NCI-H1930 (cell line): ENCODE measurements around the gene EHBP1.

Source experiments
- DNase-seq, 2 experiments: peaks; one replicate each; lab custom pipeline; 2025; lab: John Stamatoyannopoulos, UW

EHBP1 gene

DNA sequence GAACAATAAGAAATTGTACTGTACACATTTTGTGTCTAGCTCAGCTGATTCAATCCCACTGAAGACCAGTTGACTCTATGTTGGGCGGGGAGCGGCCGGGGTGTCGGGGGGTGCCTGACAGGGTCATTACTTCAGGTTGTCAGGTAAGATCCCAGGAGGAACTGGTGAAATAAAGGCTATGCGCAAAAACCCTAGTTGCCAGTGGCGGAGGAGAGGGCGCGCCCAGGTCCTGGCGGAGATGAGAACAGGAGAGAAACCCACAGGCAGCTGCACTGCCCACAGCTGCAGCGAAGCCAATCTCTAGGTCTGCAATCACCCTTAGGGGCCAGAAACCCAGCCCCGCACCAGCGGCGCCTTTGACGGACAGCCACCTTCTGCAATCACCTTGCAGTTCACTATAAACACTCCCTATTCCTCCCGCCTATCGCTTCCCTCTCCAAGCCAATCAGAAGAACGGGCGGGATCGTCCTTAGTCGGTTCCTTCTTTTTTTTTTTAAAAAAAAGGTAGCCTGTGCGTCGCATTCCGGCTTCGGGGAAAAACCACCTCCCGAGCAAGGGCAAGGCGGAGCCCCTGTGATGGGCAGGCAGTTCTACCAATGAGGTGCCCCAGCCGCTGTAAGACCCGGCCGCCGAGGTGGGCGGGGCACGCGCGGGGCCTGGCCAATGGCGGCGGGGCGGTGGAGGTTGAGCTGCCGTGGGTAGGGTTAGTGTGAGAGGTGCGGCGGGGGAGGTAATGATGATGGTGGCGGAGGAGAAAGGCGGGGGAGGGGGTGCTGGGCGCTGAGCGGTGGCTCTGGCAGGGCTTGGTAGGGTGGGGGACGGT is at the start of gene EHBP1:
Gene EHBP1, plus strand, starts transcription at position 707 of the 823 bp plus-strand sequence. CDS start 1,479 bp downstream, outside the sequence.
- DNase-seq: peak; percentile 96 to 97

DNA sequence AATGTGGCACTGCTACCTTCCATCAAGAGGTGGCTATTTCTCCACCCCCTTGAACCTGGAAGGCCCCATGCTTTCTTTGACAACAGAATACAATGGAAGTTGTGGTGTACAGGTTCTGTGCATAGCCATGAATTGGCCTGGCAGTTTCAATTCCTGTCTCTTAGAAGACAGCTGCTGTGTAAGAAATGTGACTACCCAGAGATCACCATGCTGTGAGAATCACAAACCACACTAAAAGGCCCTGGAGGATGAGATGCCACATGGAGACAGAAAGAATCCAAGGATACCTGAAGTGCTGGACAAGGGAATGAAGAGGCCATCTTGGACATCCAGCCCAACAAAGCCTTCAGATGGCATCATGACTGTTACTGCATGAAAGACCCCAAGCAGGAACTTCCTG is 47.7 kb upstream of the EHBP1 start:
- no peak for DNase-seq

DNA sequence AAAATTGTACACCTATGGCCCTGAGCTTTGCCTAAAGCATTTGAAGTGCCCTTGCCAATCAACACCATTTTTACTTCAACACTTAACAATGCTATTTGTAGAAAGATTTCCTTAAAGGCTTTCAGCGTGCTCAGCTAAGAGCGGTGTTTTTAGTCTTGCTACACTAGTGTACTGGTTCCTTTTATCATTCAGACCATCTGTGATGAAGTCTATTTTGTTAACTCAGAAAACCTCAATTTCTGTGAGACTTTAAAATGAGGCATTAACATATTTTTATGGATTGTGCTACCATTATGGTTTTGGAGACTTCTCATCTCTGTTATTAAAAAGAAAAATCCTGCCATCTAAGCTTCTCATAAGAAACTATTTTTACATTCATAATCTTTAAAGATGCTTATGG is 46.6 kb upstream of the EHBP1 start:
- no peak for DNase-seq

DNA sequence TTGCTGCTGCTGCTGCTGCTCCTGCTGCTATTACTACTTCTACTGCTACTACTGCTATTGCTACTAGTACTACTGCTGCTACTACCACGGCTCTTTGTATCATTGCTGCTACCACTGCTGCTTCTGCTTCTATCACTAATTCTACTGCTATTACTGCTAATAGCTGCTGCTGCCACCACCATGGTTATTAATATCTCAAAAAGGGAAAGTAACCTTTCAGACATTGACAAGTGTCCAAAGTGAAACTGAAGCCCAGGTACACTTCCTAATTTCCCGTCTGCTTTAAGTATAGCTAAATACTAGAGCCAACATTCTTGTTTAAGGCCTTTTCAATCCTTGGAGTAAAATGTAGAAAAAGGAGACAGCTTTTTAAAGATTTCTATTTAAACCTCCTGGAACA is 45.4 kb upstream of the EHBP1 start:
- DNase-seq: no peak

DNA sequence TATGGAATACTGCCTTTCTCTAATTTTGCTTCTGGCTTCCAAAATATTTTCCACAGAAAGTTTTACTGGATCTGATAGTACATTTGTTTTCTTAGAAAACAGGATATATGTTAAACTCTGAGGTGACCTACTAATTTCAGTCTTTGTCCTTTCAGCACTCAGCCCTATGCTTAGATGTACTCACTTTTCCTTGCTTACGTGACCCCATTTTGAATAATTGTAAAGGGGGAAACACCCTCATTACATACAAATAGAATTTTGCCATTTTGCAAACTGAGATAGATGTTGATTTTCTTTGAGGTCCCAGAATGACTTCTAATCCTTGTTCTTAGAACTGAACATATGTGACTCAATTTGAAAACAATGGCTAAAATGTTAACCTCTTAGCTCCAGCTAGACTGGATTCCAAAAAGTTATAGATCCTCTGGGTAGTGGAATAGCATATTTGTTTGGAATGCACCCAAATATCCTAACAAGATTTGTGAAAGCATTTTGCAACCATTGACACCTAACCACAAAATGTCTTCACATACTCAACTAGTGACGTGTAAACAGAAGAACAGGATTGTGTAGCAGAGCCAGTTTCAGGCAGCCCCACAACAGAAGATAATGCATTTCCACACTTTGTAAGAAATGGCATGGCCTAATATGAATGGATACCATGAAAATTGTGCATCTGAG is 44.8 kb upstream of the EHBP1 start:
- DNase-seq: no peak

DNA sequence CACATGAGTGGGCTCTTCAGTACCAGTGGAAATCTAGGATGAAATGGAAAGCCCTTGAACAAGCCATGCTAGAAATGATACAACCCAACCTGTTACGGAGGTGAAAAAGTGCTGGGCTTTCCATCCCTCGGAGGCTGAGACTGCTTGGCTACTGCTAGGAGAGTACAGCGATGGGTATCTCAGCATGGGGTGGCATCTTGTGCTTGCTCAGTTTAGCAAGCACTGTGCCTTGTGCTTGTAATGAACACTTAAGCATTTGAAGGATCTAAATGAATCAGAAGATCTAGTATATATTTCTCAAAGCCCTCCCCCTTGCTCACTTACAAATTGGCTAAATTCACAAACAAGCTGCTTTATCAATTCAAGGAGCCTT is 44.3 kb upstream of the EHBP1 start:
- DNase-seq: no peak

DNA sequence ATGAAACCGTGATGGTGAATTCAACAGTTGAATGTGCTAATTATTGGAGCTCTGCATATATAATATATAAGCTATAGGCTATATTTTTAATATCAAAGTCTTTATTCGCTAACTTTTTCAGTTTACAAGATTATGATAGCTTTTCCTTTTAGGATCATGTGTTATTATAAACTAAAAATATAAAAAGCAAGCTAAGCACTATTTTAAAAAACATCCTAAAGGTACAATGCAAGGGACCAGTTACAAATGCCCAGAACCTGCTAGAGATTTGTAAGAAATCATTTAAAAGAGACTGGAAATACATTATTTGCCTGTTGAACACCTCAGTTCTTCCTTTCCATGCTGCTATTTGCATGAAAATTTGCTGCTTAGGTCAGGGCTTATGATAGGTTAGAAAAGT is 43.4 kb upstream of the EHBP1 start:
- no peak for DNase-seq

DNA sequence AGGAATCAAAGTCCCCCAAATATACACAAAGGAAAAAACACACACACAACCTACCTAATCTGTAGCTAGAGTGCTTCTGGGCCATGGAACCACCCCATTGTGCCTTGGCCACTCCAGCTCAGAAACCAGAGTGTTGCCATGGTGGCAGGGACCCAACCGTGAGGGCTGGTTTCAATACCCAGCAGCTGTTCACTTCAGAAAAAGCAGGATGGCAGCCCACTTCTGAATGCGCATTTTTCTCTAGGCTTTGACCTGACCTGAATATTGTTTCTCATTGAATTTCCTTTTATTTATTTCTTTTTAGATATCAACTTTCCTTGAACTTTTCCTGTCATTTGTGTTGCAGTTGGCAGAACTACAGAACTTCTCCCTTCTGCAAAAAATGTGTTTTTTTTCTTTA is 43.0 kb upstream of the EHBP1 start:
- DNase-seq: no peak

DNA sequence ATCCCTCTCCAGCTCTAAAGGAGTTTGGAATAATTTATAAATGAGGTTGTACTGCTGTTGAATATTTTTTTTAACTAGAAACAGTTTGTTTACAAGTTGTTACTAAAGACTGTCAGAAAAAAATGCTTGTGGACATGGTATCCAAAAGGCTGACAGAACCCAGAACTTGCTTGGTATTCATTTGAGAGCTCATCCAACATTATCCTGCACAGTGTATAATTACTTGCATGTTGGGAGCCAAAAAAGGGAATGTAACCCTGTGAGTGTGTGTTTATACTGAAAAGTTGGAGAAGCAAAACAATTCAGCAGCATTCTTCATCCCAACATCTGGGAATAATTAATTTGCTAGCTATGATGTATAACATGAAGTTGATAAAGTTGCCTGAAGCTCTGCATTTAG is 42.1 kb upstream of the EHBP1 start:
- DNase-seq: no peak

DNA sequence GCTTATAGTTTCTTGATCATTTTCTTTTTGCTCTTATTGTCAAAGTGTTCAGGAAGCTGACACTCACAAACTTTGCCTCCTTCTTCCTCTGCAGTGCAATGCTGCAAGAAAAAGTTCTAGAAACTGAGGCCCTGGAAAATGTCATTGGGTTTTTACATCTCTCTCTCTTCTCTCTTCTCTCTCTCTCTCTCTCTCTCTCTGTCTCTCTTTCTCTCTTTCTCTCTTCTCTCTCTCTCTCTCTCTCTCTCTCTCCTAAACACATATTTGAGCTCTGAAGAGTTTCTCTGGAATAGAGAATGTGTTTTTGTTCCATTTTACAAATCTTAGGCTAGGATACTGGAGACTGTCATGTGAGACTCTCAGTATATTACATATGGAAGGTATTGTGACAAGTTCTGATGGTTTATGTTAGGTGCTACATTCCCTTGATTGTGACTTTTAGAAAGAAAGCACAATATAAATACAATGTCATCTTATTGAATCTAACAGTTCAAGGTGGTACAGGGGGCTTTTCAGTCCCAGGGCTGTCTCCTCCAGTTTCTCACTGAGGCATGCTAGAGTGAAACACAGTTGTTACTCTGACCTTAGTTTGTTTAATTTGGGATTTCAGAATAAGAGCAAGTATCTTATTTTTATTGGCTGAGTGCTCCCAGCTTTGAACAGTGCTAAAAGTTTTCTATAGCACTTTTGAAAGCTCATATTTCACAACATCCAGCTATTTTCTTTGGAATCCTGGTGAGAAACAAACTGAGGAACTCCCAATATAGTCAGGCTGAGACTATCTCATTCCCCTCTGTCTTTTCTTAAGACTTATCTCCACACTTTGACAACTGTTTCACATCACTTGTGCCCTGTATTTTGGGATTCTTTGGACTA is 41.4 kb upstream of the EHBP1 start:
- DNase-seq: no peak

DNA sequence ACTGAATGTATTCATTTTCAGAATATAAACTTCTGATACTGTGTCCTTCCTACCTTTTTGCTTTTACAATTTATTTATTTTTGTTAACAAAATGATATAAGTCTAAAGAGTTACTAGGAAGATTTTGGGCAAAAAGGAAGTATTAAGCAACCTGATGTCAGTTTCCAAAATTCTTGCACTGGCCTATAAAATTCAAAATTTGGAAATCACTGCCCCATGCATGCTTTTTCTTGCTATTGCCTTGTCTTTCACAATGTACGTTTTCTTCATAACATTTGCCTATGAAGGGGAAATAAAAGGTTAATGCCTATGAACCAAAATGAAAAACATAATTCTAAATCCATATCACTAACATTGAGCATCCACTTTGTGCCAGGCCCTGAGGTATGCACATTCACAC is 40.1 kb upstream of the EHBP1 start:
- DNase-seq: no peak

DNA sequence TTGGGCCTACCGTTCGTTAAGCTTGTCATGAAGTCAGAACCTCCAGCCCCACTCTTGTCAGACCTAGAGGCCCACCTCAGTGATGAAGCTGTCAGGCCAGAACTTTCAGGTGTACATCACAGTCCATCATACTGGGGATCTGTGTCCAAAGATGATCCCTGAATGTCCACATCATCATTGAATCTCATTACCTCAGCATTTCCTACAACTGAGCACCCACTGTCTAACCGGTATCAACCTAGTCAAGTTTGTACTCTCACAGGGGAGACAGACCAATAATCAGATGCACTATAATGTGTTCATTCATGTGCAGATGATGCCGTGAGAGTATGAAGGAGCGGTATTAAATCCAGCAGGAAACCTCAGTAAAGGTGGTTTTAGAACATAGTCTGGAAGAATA is 36.3 kb upstream of the EHBP1 start:
- DNase-seq: no peak

DNA sequence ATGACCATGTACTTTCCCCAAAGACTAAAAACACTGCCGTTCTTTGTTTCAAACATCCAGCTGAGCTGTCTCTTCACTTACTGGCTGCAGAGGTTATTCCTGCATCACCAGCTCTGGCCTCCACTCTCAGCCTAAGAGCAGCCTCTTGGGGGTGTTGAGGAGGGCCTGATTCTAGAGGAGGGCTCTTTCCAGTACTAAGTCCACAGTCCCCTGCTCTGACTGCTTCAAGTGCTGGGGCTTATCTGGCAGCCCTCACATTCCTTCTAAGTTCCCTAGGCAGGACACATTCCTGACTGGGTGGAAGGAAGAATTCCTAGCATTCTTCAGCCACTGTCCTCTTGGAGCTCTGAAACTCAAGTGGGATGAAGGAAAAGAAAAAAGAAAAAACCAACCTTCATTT is 32.9 kb upstream of the EHBP1 start:
- no peak for DNase-seq

DNA sequence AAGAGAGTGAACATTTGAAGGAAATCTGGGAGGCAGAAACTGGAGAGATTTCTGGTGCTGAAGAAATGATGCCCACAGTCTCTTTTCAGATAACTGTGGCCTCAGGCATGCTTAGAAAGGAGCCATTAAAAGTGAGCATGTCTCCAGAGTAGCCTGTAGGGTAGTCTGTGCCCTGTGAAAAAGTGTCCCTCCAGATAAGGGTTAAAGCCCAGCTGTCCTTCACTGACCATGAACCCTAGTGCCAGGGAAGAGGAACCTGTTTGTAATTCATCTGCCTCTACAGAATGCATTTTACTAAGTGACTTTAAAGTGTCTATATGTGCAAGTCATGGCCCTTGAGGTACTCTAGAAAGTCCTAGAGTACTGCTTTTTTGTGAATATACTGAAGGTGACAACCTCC is 30.5 kb upstream of the EHBP1 start:
- no peak for DNase-seq

DNA sequence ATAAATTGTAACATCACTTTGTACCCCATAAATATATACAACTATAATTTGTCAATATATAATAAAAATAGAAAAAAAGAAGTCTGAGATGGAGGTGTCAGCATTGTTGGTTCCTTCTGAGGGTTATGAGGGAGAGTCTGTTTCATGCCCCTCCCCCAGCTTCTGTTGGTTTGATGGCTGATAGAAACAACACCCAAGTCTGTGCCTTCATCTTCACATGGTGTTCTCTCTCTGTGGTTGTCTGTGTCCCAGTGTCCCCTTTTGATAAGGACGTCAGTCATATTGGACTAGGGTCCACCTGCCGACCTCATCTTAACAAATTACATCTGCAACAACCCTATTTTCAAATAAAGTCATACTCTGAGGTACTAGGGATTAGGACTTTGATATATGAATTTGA is 20.3 kb upstream of the EHBP1 start:
- no peak for DNase-seq

DNA sequence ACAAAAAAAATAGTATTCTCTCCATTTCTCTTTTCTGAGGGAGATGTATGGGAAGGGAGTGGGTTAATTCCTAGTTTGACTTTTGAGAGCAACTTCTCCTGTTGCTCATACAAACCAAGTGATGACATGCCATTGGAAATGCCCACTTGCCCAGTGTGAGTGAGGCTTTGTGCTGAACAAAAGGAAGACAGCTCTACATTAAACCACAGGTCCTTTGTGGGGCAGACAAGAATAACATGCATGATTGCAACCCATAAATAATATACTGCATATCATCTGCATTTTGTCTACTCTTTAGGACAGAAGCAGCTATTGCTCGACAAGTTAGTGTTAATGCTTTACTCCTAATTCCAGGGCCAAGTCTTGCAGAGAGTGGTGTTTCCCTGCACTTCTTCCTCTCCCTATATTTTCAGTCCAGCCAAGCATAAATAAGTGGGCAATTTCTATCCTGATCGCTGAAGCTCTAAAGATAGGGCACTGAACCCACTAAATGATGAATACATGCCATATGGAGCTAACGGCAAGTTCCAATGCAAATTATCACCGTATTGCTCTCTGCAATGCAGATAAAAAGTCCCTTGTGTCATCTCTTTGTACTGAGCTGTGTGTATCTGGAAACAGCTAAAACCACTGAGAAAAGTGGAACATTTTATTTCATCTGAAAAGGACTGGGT is 19.4 kb upstream of the EHBP1 start:
- no peak for DNase-seq

DNA sequence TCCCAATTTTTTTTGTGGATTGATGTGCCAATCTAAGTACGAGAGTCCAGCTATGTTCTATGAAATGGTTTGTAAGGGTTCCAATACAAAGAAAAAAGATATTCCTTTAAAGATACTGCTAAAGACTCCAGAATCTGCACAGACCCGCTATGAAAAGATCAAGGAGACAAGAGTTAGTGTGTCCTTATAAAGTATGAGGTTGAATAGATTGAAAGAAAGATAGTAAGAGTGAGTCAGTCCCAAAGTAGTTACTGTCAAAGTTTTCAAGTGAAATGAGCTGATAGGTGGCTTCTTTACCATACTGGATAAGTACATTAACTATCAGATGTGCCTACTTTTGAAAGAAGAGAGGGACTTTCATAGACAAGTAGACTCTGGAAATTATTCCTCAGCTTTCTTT is 17.9 kb upstream of the EHBP1 start:
- no peak for DNase-seq

DNA sequence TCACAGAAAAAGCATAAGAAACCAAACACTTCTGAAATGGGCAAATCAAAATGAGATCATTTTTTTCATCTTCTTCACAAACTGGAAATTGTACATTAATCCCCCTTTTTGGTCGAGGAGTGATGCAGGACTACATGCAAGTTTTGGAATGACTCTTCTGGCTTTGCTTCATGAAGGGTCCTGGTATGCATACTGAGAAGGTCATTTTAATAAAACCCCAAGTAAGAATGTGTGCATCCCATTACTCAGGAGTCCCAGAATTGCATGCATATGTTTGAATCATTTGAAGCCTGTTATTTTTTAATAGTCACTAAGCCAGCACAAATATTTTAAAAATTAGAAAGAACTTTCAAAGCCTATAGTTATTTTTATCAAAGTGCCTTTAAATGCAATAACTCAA is 16.7 kb upstream of the EHBP1 start:
- no peak for DNase-seq

DNA sequence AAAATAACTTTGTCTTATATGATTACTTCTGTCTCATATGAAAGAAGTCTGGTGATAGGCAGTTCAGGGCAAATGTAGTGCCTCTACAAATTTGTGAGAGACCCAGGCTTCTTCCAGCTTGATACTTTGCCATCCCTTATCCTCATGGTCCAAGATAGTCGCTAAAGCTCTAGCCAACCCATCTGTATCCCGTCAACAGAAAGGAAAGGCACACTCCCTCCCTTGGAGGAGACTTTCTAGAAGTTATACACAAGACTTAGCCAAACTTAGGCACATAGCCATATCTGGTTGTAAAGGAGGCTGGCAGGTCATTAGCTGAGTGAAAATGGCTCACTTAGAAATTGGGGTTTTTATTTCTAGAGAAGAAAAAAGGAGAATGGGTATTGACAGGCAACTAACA is 14.3 kb upstream of the EHBP1 start:
- no peak for DNase-seq

DNA sequence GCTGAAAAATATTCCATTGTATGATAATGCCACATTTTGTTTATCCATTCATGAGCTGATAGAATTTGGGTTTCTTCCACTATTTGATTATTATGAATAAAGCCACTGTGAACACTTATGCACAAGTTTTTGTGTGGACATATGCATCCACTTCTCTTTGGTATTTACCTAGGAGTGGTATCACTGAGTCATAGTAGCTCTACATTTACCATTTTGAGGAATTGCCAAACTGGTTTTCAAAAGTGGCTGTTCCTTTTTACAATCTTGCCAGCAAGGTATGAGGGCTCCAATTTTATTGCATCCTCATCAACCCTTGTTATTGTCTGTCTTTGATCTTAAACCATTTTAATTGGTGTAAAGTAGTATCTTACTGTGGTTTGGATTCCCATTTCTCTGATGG is 13.3 kb upstream of the EHBP1 start:
- no peak for DNase-seq

DNA sequence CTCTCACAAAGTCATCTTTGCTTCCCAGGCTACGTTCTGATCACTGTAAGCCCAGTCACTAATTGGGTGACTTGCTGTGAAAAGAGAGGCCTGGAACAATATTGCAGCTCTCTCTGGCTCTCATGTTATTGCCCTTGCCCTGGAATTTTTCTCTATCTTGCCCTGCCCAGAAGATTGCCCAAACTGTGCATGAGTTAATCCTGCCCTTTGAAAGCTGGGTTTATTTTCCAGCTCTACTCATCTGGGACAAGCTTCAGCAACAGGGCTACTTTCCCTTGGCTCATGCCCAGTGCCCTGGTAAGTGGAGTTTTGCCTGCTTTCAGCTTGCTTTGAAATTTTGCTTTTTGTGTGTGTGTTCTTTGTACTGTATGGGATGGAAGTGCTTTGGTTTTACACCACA is 6.9 kb upstream of the EHBP1 start:
- DNase-seq: no peak

DNA sequence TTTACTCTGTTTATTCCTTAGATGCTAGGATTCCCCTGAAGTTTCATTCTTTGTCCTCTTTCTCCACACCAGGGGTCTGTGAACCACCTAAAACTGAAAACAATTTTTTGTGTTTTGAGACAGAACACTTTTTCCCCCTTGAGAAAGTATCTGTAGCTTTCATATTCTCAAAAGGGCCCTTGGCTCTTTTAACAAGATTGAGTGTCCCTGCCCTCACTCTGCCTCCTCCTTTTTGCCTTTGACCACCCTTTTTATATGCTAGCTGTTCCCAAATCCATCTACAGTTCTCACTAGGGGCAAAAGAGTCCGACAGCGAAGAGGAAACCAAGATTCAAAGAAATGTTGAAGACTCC is 883 bp upstream of the EHBP1 start:
- no peak for DNase-seq
